MM.1S (cell line): ENCODE data around the gene CSRNP3.

Source experiments
- DNase-seq: peaks from one replicate; pipeline ENCODE4 v3.0.0-alpha.2; 2015
- H2AFZ ChIP-seq: fragments of 300-600 bp; sonication (generic); 2 replicates; pipeline ENCODE4 v1.6.0; 2016; ENCODE audit warnings: antibody characterized with exemption, low read length
- H3F3A ChIP-seq: fragments of 300-600 bp; sonication (generic); 2 replicates; pipeline ENCODE4 v1.6.1; 2016; ENCODE audit warnings: mild to moderate bottlenecking, antibody characterized with exemption, low read length, moderate library complexity, mixed read lengths; ENCODE audit not compliant: insufficient read depth
- H3K27ac ChIP-seq: fragments of 300-600 bp; sonication (generic); 2 replicates; pipeline ENCODE4 v1.5.1; 2016; ENCODE audit warnings: mild to moderate bottlenecking, low read length
- H3K27me3 ChIP-seq: fragments of 300-600 bp; sonication (generic); replicated peaks from 2 replicates; pipeline ENCODE4 v1.6.0; 2016; ENCODE audit warnings: low read length; ENCODE audit not compliant: insufficient read depth
- H3K36me3 ChIP-seq: fragments of 300-600 bp; sonication (generic); replicated peaks from 2 replicates; pipeline ENCODE4 v1.6.1; 2016; ENCODE audit warnings: mild to moderate bottlenecking, low read length, mixed read lengths; ENCODE audit not compliant: insufficient read depth
- H3K4me1 ChIP-seq: fragments of 300-600 bp; sonication (generic); 2 replicates; pipeline ENCODE4 v1.6.1; 2016; ENCODE audit warnings: low read length, mixed read lengths
- H3K4me2 ChIP-seq: fragments of 300-600 bp; sonication (generic); 2 replicates; pipeline ENCODE4 v1.6.0; 2016; ENCODE audit warnings: low read depth, low read length
- H3K4me3 ChIP-seq: fragments of 300-600 bp; sonication (generic); 2 replicates; pipeline ENCODE4 v1.5.1; 2016; ENCODE audit warnings: low read length, mixed read lengths
- H3K79me2 ChIP-seq: fragments of 300-600 bp; sonication (generic); 2 replicates; pipeline ENCODE4 v1.6.1; 2016; ENCODE audit warnings: mixed run types, low read length, mixed read lengths
- H3K9ac ChIP-seq: fragments of 300-600 bp; sonication (generic); 2 replicates; pipeline ENCODE4 v1.6.1; 2016; ENCODE audit warnings: low read length, mixed read lengths
- H3K9me2 ChIP-seq: fragments of 300-600 bp; sonication (generic); replicated peaks from 2 replicates; pipeline ENCODE4 v1.6.1; 2016; ENCODE audit warnings: mild to moderate bottlenecking, low read length, mixed read lengths; ENCODE audit not compliant: insufficient read depth
- H3K9me3 ChIP-seq: fragments of 300-600 bp; sonication (generic); replicated peaks from 2 replicates; pipeline ENCODE4 v1.6.1; 2016; ENCODE audit warnings: mild to moderate bottlenecking, low read length, mixed read lengths; ENCODE audit not compliant: insufficient read depth
- H4K20me1 ChIP-seq: fragments of 300-600 bp; sonication (generic); 2 replicates; pipeline ENCODE4 v1.6.1; 2016; ENCODE audit warnings: mild to moderate bottlenecking, low read length, moderate library complexity, mixed read lengths; ENCODE audit not compliant: insufficient read depth
- CTCF ChIP-seq: fragments of 300-600 bp; sonication (generic); IDR thresholded peaks from 2 replicates; pipeline ENCODE4 v1.5.1; 2016; ENCODE audit warnings: antibody characterized with exemption, low read length, mixed read lengths
- EZH2 ChIP-seq: fragments of 300-600 bp; sonication (generic); optimal IDR thresholded peaks from 2 replicates; pipeline ENCODE3; 2017; ENCODE audit warnings: low read depth, mild to moderate bottlenecking, antibody characterized with exemption, low read length, mixed read lengths
- EZH2phosphoT487 ChIP-seq: fragments of 300-600 bp; sonication (generic); IDR thresholded peaks from 2 replicates; pipeline ENCODE4 v1.6.1; 2018; ENCODE audit warnings: antibody characterized with exemption, low read length

The CSRNP3 gene

GRCh38 chr2:165682546-165682945 lies 213.0 kb downstream of the CSRNP3 start:
- Histone ChIP-seq H4K20me1 (no peaks in the 10 kb centered on the region), H3K4me1 (no peaks in the 10 kb centered on the region), H2AFZ (no peak overlapping the region), H3K27ac (no peak overlapping the region), H3K27me3 (no peaks in the 10 kb centered on the region), H3K9me2 (no peaks in the 10 kb centered on the region), H3K36me3 (no peaks in the 10 kb centered on the region), H3K4me2 (no peak overlapping the region), H3F3A (no peaks in the 10 kb centered on the region), H3K9me3 (no peaks in the 10 kb centered on the region), H3K4me3 (no peak overlapping the region), H3K9ac (no peak overlapping the region), H3K79me2 (no peaks in the 10 kb centered on the region)
- no peak for DNase-seq
- TF ChIP-seq EZH2phosphoT487 (no peak), EZH2 (no peak), CTCF (no peak)

GRCh38 chr2:165686800-165687199 lies 217.3 kb downstream of the CSRNP3 start:
- Histone ChIP-seq H3F3A (no peaks in the 10 kb centered on the region), H3K9ac (no peak overlapping the region)

GRCh38 chr2:165687426-165688002 lies 218.0 kb downstream of the CSRNP3 start:
- no peaks in the 10 kb centered on the region for H3K36me3 ChIP-seq
- no peak overlapping the region for H3K4me2 ChIP-seq
- no peaks in the 10 kb centered on the region for H3K9me3 ChIP-seq
- H3K4me3 ChIP-seq, result no peak overlapping the region
- no peak overlapping the region for H3K27ac ChIP-seq
- DNase-seq, result no peak
- no peak overlapping the region for H3K9ac ChIP-seq
- H3K27me3 ChIP-seq, result no peaks in the 10 kb centered on the region
- no peak overlapping the region for H2AFZ ChIP-seq
- TF ChIP-seq CTCF, result no peak
- no peak for TF ChIP-seq EZH2phosphoT487
- no peak for TF ChIP-seq EZH2
- H3K79me2 ChIP-seq, result no peaks in the 10 kb centered on the region
- no peaks in the 10 kb centered on the region for H4K20me1 ChIP-seq
- no peaks in the 10 kb centered on the region for H3K4me1 ChIP-seq
- H3K9me2 ChIP-seq, result no peaks in the 10 kb centered on the region
- H3F3A ChIP-seq, result no peaks in the 10 kb centered on the region

More at GRCh38 chr2:165686800-165687199, 217.3 kb downstream of the CSRNP3 start:
- H4K20me1 ChIP-seq, result no peaks in the 10 kb centered on the region
- DNase-seq, result no peak
- no peaks in the 10 kb centered on the region for H3K9me3 ChIP-seq
- no peaks in the 10 kb centered on the region for H3K4me1 ChIP-seq
- H3K27me3 ChIP-seq, result no peaks in the 10 kb centered on the region
- H2AFZ ChIP-seq, result no peak overlapping the region
- H3K36me3 ChIP-seq, result no peaks in the 10 kb centered on the region
- no peaks in the 10 kb centered on the region for H3K79me2 ChIP-seq
- no peak overlapping the region for H3K4me3 ChIP-seq
- no peak overlapping the region for H3K27ac ChIP-seq
- no peak for TF ChIP-seq CTCF
- no peak for TF ChIP-seq EZH2phosphoT487
- TF ChIP-seq EZH2, result no peak
- H3K9me2 ChIP-seq, result no peaks in the 10 kb centered on the region
- H3K4me2 ChIP-seq, result no peak overlapping the region
